Natural killer cell (primary cell): ENCODE measurements around the gene WDR18. TPM values are rescaled to one million over a fixed set of nuclear protein-coding genes. Genes with fewer than 3 reads are reported as not detected.
A peak's percentile ranks its signal among the peaks of the same experiment; 100 is the strongest.

Experiments
- ATAC-seq, 3 donors: fragments of 150-1000 bp in 2 of 3; fragments of 200-7000 bp in 1 of 3; cut with Tn5 transposase; 1 replicate in 1 of 3; 2 replicates in 2 of 3; pipeline ENCODE4 v1.10.0; 2021; ENCODE audit warnings: mild to moderate bottlenecking in 2 of 3, moderate library complexity in 2 of 3
- DNase-seq, 2 donors: peaks; one replicate each; pipeline versions ENCODE4 v3.0.0 to v3.0.0-alpha.2; 2013 to 2021; ENCODE audit warnings: mixed read lengths in 1 of 2
- H3K27ac ChIP-seq: one replicate; pipeline ENCODE4 v1.5.1; 2013; ENCODE audit warnings: mild to moderate bottlenecking, low read length
- H3K27me3 ChIP-seq: one replicate; pipeline ENCODE4 v1.6.1; 2013; ENCODE audit warnings: low read length; ENCODE audit not compliant: control insufficient read depth, insufficient read depth
- H3K36me3 ChIP-seq: one replicate; pipeline ENCODE4 v1.6.1; 2013; ENCODE audit warnings: low read length; ENCODE audit not compliant: control insufficient read depth, insufficient read depth
- H3K4me1 ChIP-seq: one replicate; pipeline ENCODE4 v1.6.1; 2013; ENCODE audit warnings: low read length; ENCODE audit not compliant: control insufficient read depth, insufficient read depth
- H3K4me3 ChIP-seq: one replicate; pipeline ENCODE4 v1.5.1; 2013; ENCODE audit warnings: low read length
- H3K9me3 ChIP-seq: one replicate; pipeline ENCODE4 v1.6.1; 2013; ENCODE audit warnings: low read length; ENCODE audit not compliant: control insufficient read depth, insufficient read depth
- H3K27ac Mint-ChIP-seq, 2 donors: one replicate each; pipeline ENCODE4 v1.8.0; 2022; ENCODE audit warnings: mild to moderate bottlenecking in 2 of 2, mixed read lengths in 2 of 2, moderate library complexity in 1 of 2
- H3K27me3 Mint-ChIP-seq, 2 donors: one replicate each; pipeline ENCODE4 v1.8.0; 2022; ENCODE audit warnings: low read depth in 2 of 2, mixed read lengths in 2 of 2
- H3K36me3 Mint-ChIP-seq: one replicate; pipeline ENCODE4 v1.8.0; 2022; ENCODE audit warnings: mixed read lengths
- H3K4me1 Mint-ChIP-seq, 2 donors: one replicate each; pipeline ENCODE4 v1.8.0; 2022; ENCODE audit warnings: mixed read lengths in 2 of 2
- H3K4me3 Mint-ChIP-seq: one replicate; pipeline ENCODE4 v1.8.0; 2022; ENCODE audit warnings: mild to moderate bottlenecking, moderate library complexity, mixed read lengths
- H3K9me3 Mint-ChIP-seq, 2 donors: one replicate each; pipeline ENCODE4 v1.8.0; 2022; ENCODE audit warnings: mixed read lengths in 2 of 2
- WGBS: methylation state at CpG from one replicate; pipeline ENCODE4 v1.1.7; 2013; ENCODE audit warnings: missing lambda C conversion rate; ENCODE audit not compliant: insufficient coverage; 5-methylcytosine and 5-hydroxymethylcytosine counted together
- intact Hi-C: fragments of 100-400 bp; cut with micrococcal nuclease; formaldehyde crosslinking; loops from one replicate; pipeline ENCODE4 v1.14.2; 2022
- total RNA-seq, 4 donors: library from RNA; stranded (reverse); fragments of 120-200 nt in 1 of 4; gene quantifications; one replicate each; pipeline versions ENCODE4 v1.2.3 to v1.2.4, GENCODE V29; 2013 to 2022
- TF ChIP-seq, protein P1 (sequence below): fragments of 200-600 bp; IDR thresholded peaks from one replicate; pipeline ENCODE4 v1.8.0; 2022; ENCODE audit warnings: antibody characterized with exemption

WDR18 gene
- total RNA-seq, 3 donors from 2014 or later (not counting 1 experiment from before 2014, with no cell fraction given), result 17.5 to 25.4 (median 22.7) TPM

DNA sequence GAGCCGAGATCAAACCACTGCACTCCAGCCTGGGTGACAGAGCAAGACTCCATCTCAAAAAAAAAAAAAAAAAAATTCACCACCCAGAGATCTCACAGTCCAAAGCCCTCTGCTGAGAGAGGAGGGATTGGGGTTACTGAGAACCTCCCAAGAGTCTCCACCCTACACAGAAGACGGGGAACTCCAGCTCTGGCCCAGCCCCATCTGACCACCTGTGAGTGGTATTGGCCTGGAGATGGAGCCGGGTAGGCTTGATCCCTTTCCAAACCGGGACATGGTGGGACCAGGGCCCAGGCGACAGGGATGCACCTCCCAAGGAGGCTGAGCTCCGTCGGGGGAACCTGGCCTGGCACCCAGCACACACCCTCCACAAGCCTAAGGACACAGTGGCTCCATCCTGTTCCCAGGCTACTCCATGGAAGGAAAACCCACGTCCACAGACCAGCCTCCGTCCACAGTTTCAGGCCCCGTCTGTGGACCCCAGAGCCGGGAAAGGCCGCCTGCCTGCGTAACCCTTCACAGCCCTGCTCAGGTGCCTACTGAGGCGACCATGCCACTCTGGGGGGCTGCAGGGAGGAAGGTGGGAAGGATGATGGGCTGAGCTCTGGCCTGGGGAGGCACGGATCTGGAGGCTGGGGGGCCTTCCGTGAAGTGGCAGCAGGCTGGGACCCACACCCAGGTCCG lies 34.9 kb downstream of the WDR18 start:
- DNase-seq, result no peak
- Mint-ChIP-seq H3K9me3 (no peaks in the 10 kb centered on the region), H3K27me3 (peaks cover 0 to 3% of the 10 kb centered on the region in 2 donors), H3K36me3 (no peaks in the 10 kb centered on the region), H3K27ac (peak overlapping the region; percentile 31 to 100), H3K4me1 (peaks cover 24 to 54% of the 10 kb centered on the region in 2 donors), H3K4me3 (peak overlapping the region; percentile 56)
- no peak overlapping the region for H3K27ac ChIP-seq
- no peak for ATAC-seq
- peaks cover 69% of the 10 kb centered on the region for H3K4me1 ChIP-seq
- intact Hi-C loops, result no loop called here
- peaks cover 13% of the 10 kb centered on the region for H3K36me3 ChIP-seq
- no peak overlapping the region for H3K4me3 ChIP-seq
- 80% methylated on average over 16 of the region's 17 CpGs for WGBS
- TF ChIP-seq, protein P1, sequence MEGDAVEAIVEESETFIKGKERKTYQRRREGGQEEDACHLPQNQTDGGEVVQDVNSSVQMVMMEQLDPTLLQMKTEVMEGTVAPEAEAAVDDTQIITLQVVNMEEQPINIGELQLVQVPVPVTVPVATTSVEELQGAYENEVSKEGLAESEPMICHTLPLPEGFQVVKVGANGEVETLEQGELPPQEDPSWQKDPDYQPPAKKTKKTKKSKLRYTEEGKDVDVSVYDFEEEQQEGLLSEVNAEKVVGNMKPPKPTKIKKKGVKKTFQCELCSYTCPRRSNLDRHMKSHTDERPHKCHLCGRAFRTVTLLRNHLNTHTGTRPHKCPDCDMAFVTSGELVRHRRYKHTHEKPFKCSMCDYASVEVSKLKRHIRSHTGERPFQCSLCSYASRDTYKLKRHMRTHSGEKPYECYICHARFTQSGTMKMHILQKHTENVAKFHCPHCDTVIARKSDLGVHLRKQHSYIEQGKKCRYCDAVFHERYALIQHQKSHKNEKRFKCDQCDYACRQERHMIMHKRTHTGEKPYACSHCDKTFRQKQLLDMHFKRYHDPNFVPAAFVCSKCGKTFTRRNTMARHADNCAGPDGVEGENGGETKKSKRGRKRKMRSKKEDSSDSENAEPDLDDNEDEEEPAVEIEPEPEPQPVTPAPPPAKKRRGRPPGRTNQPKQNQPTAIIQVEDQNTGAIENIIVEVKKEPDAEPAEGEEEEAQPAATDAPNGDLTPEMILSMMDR, result no peak
- no peaks in the 10 kb centered on the region for H3K9me3 ChIP-seq
- H3K27me3 ChIP-seq, result no peaks in the 10 kb centered on the region

DNA sequence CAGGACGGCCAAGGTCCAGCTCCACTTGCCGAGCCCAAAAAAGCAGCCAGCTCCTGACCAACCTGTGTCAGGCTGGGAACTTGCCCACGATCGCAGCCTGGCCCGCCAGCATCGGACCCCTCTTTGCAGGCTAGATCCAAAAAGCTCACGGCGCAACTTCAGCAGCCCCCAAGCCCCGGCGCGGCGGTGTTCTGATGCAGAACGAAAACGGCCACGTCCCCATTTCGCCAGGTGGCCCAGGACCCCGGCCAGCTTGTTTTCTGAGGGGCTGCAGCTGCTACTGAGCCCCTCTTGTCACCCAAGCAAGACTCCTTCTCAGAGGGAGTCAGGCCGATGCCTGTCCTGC lies 35.4 kb downstream of the WDR18 start:
- TF ChIP-seq, protein P1, result no peak
- no peaks in the 10 kb centered on the region for H3K9me3 ChIP-seq
- H3K4me3 ChIP-seq, result peak overlapping the region; percentile 94
- H3K27ac Mint-ChIP-seq, result peak overlapping the region in 1 of 2 donors; percentile 100
- ATAC-seq, result no peak
- no peak overlapping the region for H3K27ac ChIP-seq
- H3K4me3 Mint-ChIP-seq, result peak overlapping the region; percentile 56
- 75% methylated on average over 18 of the region's 18 CpGs for WGBS
- peaks cover 24 to 54% of the 10 kb centered on the region in 2 donors for H3K4me1 Mint-ChIP-seq
- peaks cover 69% of the 10 kb centered on the region for H3K4me1 ChIP-seq
- no peak for DNase-seq
- intact Hi-C loops, result no loop called here
- no peaks in the 10 kb centered on the region for H3K36me3 Mint-ChIP-seq
- H3K27me3 ChIP-seq, result no peaks in the 10 kb centered on the region
- peaks cover 0 to 3% of the 10 kb centered on the region in 2 donors for H3K27me3 Mint-ChIP-seq
- H3K36me3 ChIP-seq, result peaks cover 9% of the 10 kb centered on the region
- H3K9me3 Mint-ChIP-seq, result no peaks in the 10 kb centered on the region

DNA sequence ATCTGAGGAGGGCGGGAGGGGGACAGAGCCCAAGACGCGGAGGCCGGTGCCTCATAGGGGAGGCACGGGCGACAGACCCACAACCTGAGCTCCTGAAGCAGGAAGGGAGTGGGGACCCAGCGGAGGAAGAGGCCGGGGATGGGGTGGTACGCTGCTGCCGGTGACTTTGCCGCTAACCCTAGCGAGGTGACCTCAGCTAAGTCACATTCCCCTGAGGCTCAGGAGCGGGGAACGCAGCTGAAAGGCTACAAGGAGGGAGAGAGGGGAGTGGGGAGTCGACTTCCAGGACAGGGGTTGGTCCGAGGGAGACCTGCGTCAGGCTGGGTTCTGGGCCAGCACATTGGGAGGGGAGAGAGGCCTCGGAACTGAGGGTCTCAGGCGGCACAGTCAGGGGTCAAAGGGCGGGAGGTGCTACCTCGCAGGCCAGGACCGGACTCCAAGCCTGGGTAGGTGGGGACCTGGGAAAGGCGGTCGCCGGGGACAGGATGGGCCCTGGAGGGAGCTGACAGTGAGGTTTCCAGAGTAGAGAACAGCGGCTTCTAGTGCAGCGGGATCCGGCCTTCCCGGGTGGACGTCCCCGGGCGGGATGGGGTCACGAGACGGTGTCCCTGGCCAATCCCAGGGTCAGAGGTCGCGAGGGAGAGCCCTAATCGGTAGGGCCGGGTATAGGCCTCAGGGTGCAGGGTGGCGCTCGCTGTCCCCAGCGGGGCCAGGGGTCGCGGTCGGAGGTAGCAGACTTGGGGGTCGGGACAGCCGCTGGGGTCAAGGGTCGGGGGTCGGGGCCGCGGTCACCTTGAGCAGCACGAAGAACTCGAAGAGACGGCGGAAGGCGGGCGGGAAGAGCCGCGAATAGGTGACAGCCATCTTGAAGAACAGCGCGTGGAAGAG lies 36.1 kb downstream of the WDR18 start:
- under 1% methylated on average over 60 of the region's 60 CpGs for WGBS
- Mint-ChIP-seq H3K9me3 (no peaks in the 10 kb centered on the region), H3K4me1 (peaks cover 24 to 54% of the 10 kb centered on the region in 2 donors), H3K36me3 (no peaks in the 10 kb centered on the region), H3K4me3 (peak overlapping the region; percentile 92), H3K27me3 (peaks cover 0 to 3% of the 10 kb centered on the region in 2 donors), H3K27ac (peak overlapping the region; percentile 100)
- Histone ChIP-seq H3K9me3 (no peaks in the 10 kb centered on the region), H3K36me3 (peaks cover 9% of the 10 kb centered on the region), H3K27ac (peak overlapping the region; percentile 100), H3K4me3 (peak overlapping the region; percentile 94), H3K27me3 (no peaks in the 10 kb centered on the region), H3K4me1 (peaks cover 68% of the 10 kb centered on the region)
- intact Hi-C loops, result loop anchor here (2.0 to 5.0 kb wide), 2 partner anchors 21 to 227 kb away; partner anchors contain the start of genes ABCA7 and MIDN
- DNase-seq (peak; percentile 43 to 53), ATAC-seq (no peak)
- TF ChIP-seq, protein P1, result no peak
